Tibial nerve (tissue), 3 donors: Measurements from ENCODE around the gene YIPF6.

ENCODE experiments used
- POLR2A ChIP-seq, 2 donors: fragments of 450-650 bp; IDR thresholded peaks; one replicate each; pipeline ENCODE4 v1.6.1; 2017; ENCODE audit warnings: antibody characterized with exemption in 2 of 2, mild to moderate bottlenecking in 2 of 2, moderate library complexity in 2 of 2
- TF ChIP-seq, protein P1 (sequence below), 5 experiments: fragments of 200-600 bp in 3 of 5; fragments of 450-650 bp in 2 of 5; sonication (generic) in 3 of 5; IDR thresholded peaks; one replicate each; pipeline ENCODE4 v1.5.1; 2016 to 2019; ENCODE audit warnings: antibody characterized with exemption in 5 of 5, mild to moderate bottlenecking in 3 of 5, moderate library complexity in 2 of 5

DNA sequence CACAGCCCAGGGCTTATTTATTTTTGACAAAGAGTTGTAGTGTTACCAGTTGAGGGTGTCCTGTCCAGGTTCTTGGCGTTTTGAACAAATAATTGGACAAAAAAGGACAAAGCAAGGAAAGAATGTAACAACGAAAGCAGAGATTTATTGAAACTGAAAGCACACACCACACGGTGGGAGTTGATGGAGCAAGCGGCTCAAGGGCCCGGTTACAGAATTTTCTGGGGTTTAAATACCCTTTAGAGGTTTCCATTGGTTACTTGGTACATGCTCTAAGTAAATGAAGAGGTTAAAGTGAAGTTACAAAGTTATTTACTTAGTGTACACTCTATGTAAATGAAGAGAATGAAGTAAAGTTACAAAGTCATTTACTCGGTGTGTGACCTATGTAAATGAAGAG, 37.8 kb upstream of the YIPF6 start:
- TF ChIP-seq POLR2A (IDR thresholded peaks at IDR 0.05), result no peak
- TF ChIP-seq, protein P1, sequence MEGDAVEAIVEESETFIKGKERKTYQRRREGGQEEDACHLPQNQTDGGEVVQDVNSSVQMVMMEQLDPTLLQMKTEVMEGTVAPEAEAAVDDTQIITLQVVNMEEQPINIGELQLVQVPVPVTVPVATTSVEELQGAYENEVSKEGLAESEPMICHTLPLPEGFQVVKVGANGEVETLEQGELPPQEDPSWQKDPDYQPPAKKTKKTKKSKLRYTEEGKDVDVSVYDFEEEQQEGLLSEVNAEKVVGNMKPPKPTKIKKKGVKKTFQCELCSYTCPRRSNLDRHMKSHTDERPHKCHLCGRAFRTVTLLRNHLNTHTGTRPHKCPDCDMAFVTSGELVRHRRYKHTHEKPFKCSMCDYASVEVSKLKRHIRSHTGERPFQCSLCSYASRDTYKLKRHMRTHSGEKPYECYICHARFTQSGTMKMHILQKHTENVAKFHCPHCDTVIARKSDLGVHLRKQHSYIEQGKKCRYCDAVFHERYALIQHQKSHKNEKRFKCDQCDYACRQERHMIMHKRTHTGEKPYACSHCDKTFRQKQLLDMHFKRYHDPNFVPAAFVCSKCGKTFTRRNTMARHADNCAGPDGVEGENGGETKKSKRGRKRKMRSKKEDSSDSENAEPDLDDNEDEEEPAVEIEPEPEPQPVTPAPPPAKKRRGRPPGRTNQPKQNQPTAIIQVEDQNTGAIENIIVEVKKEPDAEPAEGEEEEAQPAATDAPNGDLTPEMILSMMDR (IDR thresholded peaks at IDR 0.05), result no peak
